Measurements from ENCODE around the gene TRMT1.

The TRMT1 gene

DNA sequence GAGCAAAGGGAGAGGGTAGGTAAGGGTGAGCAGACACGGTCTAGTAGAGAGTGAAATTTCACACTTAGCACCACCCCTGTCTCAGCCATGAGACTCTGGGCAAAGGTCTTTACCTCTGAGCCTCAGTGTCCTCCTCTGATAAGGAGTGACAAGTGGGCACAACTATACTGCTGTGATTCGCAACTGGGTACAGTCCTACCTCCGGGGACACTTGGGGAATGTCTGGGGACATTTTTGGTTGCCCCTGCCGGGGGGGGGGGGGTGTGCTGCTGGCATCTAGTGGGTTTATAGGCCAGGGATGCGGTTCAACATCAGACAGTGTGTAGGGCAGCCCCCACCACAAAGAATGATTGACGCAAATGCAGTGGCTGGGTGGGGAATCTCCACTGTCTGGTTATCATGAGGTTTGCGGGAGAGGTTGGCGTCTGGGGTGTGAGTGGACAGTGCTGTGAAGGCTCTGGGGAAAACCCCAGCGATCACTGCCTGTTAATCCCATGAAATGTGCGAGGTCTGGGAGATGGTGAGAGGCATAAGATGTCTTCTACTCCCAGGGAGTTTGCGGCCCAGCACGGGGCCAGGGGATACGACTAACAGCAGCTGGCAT, 5.8 kb upstream of the TRMT1 start:
- Histone ChIP-seq H4K5ac (ENCODE audit: low read length) (no peak overlapping the region), H3K56ac (ENCODE audit: low read length) (no peak overlapping the region), H2BK120ac (ENCODE audit: low read depth, low read length) (no peak overlapping the region), H3K79me2 (ENCODE audit: control insufficient read depth, insufficient read depth, low read length) (peaks cover 76% of the 10 kb centered on the region), H3K4me3 (ENCODE audit: low read length) (no peak overlapping the region), H3K36me3 (ENCODE audit: control insufficient read depth, insufficient read depth, low read length) (peaks cover 3% of the 10 kb centered on the region), H2BK5ac (ENCODE audit: low read length) (no peak overlapping the region), H3K9ac (ENCODE audit: low read length) (no peak overlapping the region), H3K4me2 (ENCODE audit: low read length) (no peak overlapping the region), H3K4me1 (ENCODE audit: control insufficient read depth, low read depth, low read length) (peaks cover 13% of the 10 kb centered on the region), H2AK5ac (ENCODE audit: low read length) (no peak overlapping the region), H3K79me1 (ENCODE audit: low read length) (peaks cover 31% of the 10 kb centered on the region), H3K4ac (ENCODE audit: low read depth, low read length) (no peak overlapping the region), H2BK15ac (replicated peaks; ENCODE audit: low read depth) (no peak overlapping the region), H3K18ac (ENCODE audit: low read length) (no peak overlapping the region), H3K27me3 (ENCODE audit: insufficient read depth, low read length, poor library complexity) (no peaks in the 10 kb centered on the region), H4K8ac (ENCODE audit: low read depth, low read length) (no peak overlapping the region), H3K27ac (ENCODE audit: low read depth, low read length) (no peak overlapping the region), H3K23ac (ENCODE audit: low read length) (no peak overlapping the region)
- no peak for DNase-seq
- WGBS (ENCODE audit: extremely low coverage, insufficient coverage, low lambda C conversion rate) = no CpG with 5 or more reads among the region's 13 CpGs

DNA sequence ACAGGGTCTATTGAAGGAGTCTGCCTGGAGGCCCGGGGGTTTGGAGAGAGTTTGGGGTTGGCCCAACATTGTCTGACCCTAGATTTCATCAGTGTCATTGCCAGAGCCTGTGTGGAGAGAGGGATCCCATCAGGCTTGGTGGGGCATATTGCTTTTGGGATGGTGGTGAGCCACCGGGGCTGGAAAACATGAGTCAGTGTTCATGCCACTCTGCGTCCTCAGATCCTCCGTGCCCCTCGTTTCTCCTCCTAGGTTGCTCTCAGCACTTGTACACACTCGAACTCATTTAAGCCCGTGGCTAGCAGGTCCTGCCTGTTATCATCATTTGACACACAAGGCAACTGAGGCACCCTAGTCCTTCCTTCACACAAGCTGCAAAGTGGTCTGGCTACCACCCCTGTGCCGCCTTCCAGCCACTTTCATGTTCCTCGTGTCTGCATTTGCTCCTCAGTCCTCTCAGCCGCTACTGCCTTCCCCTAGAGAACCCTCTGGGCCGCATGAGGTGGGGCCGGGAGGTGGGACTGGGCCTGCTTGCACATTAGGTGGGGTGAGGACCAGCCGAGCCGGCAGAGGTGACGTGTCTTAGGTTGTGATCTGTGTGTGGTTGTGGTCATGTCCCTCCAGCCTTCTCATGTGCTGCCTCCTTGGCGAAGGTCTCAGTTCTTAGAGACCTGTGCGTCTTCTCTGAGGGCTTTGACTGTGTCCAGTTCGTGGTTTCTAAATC, 5.2 kb upstream of the TRMT1 start:
- Histone ChIP-seq H3K4me3 (ENCODE audit: low read length) (no peak overlapping the region), H3K18ac (ENCODE audit: low read length) (no peak overlapping the region), H2BK15ac (replicated peaks; ENCODE audit: low read depth) (no peak overlapping the region), H2AK5ac (ENCODE audit: low read length) (no peak overlapping the region), H3K56ac (ENCODE audit: low read length) (peak overlapping the region; percentile 49), H3K27me3 (ENCODE audit: insufficient read depth, low read length, poor library complexity) (no peaks in the 10 kb centered on the region), H2BK5ac (ENCODE audit: low read length) (no peak overlapping the region), H3K27ac (ENCODE audit: low read depth, low read length) (no peak overlapping the region), H3K4me1 (ENCODE audit: control insufficient read depth, low read depth, low read length) (peaks cover 13% of the 10 kb centered on the region), H2BK120ac (ENCODE audit: low read depth, low read length) (no peak overlapping the region), H4K5ac (ENCODE audit: low read length) (no peak overlapping the region), H3K36me3 (ENCODE audit: control insufficient read depth, insufficient read depth, low read length) (peaks cover 3% of the 10 kb centered on the region), H3K23ac (ENCODE audit: low read length) (peak overlapping the region; percentile 45), H3K4ac (ENCODE audit: low read depth, low read length) (no peak overlapping the region), H4K8ac (ENCODE audit: low read depth, low read length) (no peak overlapping the region), H3K79me1 (ENCODE audit: low read length) (peaks cover 30% of the 10 kb centered on the region), H3K79me2 (ENCODE audit: control insufficient read depth, insufficient read depth, low read length) (peaks cover 72% of the 10 kb centered on the region), H3K9ac (ENCODE audit: low read length) (no peak overlapping the region), H3K4me2 (ENCODE audit: low read length) (no peak overlapping the region)
- no CpG with 5 or more reads among the region's 18 CpGs for WGBS (ENCODE audit: extremely low coverage, insufficient coverage, low lambda C conversion rate)
- no peak for DNase-seq

DNA sequence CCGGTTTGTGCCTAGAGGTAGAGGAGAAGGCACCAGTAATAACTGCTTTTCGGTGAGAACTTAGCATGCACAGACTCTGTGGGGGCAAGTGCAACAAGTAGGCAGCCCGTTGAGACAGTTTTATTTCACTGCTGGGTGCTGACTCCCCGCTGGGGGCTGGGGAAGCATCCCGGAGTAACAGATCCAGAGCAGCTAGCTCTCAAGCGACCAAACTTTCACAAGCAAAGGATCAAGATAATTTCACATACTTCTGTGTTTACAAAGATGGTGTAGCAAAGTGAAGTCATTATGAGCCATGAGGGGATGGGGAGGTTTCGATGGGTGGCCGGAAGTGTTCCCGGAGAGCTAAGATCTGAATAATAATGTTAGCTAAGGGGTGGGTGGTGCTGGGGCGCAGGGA, 4.3 kb upstream of the TRMT1 start:
- Histone ChIP-seq H3K27me3 (ENCODE audit: insufficient read depth, low read length, poor library complexity) (no peaks in the 10 kb centered on the region), H3K79me2 (ENCODE audit: control insufficient read depth, insufficient read depth, low read length) (peaks cover 68% of the 10 kb centered on the region), H3K79me1 (ENCODE audit: low read length) (peaks cover 25% of the 10 kb centered on the region), H3K4ac (ENCODE audit: low read depth, low read length) (no peak overlapping the region), H3K9ac (ENCODE audit: low read length) (peak overlapping the region; percentile 22), H4K8ac (ENCODE audit: low read depth, low read length) (no peak overlapping the region), H2AK5ac (ENCODE audit: low read length) (no peak overlapping the region), H3K18ac (ENCODE audit: low read length) (no peak overlapping the region), H3K27ac (ENCODE audit: low read depth, low read length) (no peak overlapping the region), H4K5ac (ENCODE audit: low read length) (no peak overlapping the region), H2BK15ac (replicated peaks; ENCODE audit: low read depth) (no peak overlapping the region), H3K4me1 (ENCODE audit: control insufficient read depth, low read depth, low read length) (peaks cover 13% of the 10 kb centered on the region), H3K4me3 (ENCODE audit: low read length) (no peak overlapping the region), H3K56ac (ENCODE audit: low read length) (no peak overlapping the region), H2BK120ac (ENCODE audit: low read depth, low read length) (no peak overlapping the region), H2BK5ac (ENCODE audit: low read length) (no peak overlapping the region), H3K36me3 (ENCODE audit: control insufficient read depth, insufficient read depth, low read length) (peaks cover 3% of the 10 kb centered on the region), H3K23ac (ENCODE audit: low read length) (no peak overlapping the region), H3K4me2 (ENCODE audit: low read length) (peak overlapping the region; percentile 6)
- no peak for DNase-seq
- WGBS (ENCODE audit: extremely low coverage, insufficient coverage, low lambda C conversion rate) = no CpG with 5 or more reads among the region's 10 CpGs

DNA sequence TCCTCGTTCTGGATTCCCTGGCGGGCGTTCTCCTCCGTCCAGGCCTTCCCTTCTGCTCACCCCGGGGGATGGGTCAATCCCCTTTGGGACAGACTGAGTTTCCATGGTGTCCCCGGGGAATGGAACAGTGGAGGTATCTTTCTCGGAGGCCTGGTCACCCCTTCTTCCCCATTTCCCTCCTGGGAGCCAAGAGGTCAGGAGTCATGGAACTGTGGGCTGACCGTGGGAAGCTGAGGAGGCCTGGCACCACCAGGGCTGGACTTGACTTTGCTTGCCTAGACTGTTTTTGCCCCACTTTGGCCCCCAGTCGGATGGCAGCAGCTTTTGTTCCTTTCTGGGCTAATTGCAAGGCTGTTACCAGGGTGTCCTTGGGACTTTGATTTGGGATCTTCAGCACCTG, 3.5 kb upstream of the TRMT1 start:
- Histone ChIP-seq H3K4me3 (ENCODE audit: low read length) (no peak overlapping the region), H3K9ac (ENCODE audit: low read length) (peak overlapping the region; percentile 22), H2BK15ac (replicated peaks; ENCODE audit: low read depth) (no peak overlapping the region), H2BK120ac (ENCODE audit: low read depth, low read length) (no peak overlapping the region), H3K4me1 (ENCODE audit: control insufficient read depth, low read depth, low read length) (peaks cover 13% of the 10 kb centered on the region), H2BK5ac (ENCODE audit: low read length) (no peak overlapping the region), H3K4ac (ENCODE audit: low read depth, low read length) (no peak overlapping the region), H3K36me3 (ENCODE audit: control insufficient read depth, insufficient read depth, low read length) (peaks cover 5% of the 10 kb centered on the region), H4K8ac (ENCODE audit: low read depth, low read length) (no peak overlapping the region), H3K27ac (ENCODE audit: low read depth, low read length) (no peak overlapping the region), H3K27me3 (ENCODE audit: insufficient read depth, low read length, poor library complexity) (no peaks in the 10 kb centered on the region), H3K23ac (ENCODE audit: low read length) (no peak overlapping the region), H2AK5ac (ENCODE audit: low read length) (no peak overlapping the region), H3K79me1 (ENCODE audit: low read length) (peaks cover 29% of the 10 kb centered on the region), H3K18ac (ENCODE audit: low read length) (no peak overlapping the region), H3K4me2 (ENCODE audit: low read length) (no peak overlapping the region), H3K79me2 (ENCODE audit: control insufficient read depth, insufficient read depth, low read length) (peaks cover 74% of the 10 kb centered on the region), H3K56ac (ENCODE audit: low read length) (peak overlapping the region; percentile 83), H4K5ac (ENCODE audit: low read length) (no peak overlapping the region)
- no CpG with 5 or more reads among the region's 9 CpGs for WGBS (ENCODE audit: extremely low coverage, insufficient coverage, low lambda C conversion rate)
- no peak for DNase-seq

DNA sequence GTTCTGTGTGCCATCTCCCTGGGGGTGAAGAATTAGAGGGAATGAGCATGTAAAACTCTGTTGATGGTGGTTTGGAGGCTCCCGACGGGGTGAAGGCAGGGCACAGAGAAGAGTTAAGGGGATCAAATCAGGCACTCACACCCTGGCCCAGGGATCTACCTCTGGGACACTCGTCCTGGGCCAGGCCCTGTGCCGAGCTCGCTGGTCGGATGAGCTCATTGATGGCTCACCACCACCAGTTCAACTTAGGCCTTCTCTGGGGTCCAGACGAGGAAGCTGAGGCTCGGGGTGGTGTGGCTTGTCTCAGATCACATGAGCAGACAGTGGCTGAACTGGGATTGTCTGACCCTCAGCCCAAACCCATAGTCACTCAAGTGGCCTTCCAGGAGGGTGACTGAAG, 3.1 kb upstream of the TRMT1 start:
- Histone ChIP-seq H2BK5ac (ENCODE audit: low read length) (no peak overlapping the region), H3K79me2 (ENCODE audit: control insufficient read depth, insufficient read depth, low read length) (peaks cover 74% of the 10 kb centered on the region), H3K36me3 (ENCODE audit: control insufficient read depth, insufficient read depth, low read length) (peaks cover 6% of the 10 kb centered on the region), H3K27ac (ENCODE audit: low read depth, low read length) (no peak overlapping the region), H4K5ac (ENCODE audit: low read length) (no peak overlapping the region), H2AK5ac (ENCODE audit: low read length) (no peak overlapping the region), H3K4me3 (ENCODE audit: low read length) (no peak overlapping the region), H2BK15ac (replicated peaks; ENCODE audit: low read depth) (no peak overlapping the region), H4K8ac (ENCODE audit: low read depth, low read length) (no peak overlapping the region), H3K4me2 (ENCODE audit: low read length) (peak overlapping the region; percentile 69), H3K27me3 (ENCODE audit: insufficient read depth, low read length, poor library complexity) (no peaks in the 10 kb centered on the region), H3K18ac (ENCODE audit: low read length) (no peak overlapping the region), H3K23ac (ENCODE audit: low read length) (no peak overlapping the region), H3K4ac (ENCODE audit: low read depth, low read length) (no peak overlapping the region), H3K9ac (ENCODE audit: low read length) (peak overlapping the region; percentile 73), H3K4me1 (ENCODE audit: control insufficient read depth, low read depth, low read length) (peaks cover 13% of the 10 kb centered on the region), H3K79me1 (ENCODE audit: low read length) (peaks cover 27% of the 10 kb centered on the region), H3K56ac (ENCODE audit: low read length) (peak overlapping the region; percentile 83), H2BK120ac (ENCODE audit: low read depth, low read length) (no peak overlapping the region)
- WGBS (ENCODE audit: extremely low coverage, insufficient coverage, low lambda C conversion rate) = no CpG with 5 or more reads among the region's 8 CpGs
- no peak for DNase-seq

Data from mesendoderm (in vitro differentiated cells).